GM21619 (cell line): ENCODE measurements around the gene MTMR8.

Experiments
- ATAC-seq: cut with Tn5 transposase; IDR thresholded peaks from one replicate; pipeline ENCODE4 v1.9.1; 2021; ENCODE audit not compliant: unreplicated experiment

The MTMR8 gene

DNA sequence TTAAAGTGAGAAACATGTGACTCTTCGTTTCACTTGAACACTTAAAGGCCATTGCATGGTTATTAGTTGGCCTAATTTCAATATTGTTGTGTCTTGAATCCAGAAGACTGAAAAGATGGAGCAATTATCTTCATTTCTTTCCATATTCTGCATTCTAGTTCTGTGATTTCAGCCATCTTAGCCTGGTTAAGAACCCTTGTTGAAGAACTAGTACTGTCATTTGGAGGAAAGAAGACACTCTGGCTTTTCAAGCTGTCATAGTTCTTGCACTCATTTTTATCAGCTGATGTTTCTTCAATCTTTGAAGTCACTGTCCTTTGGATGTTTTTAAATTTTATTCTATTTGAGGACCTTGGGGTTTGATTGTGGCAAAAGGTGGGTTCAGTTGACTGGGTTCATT is 81.6 kb downstream of the MTMR8 start:
- no peak for ATAC-seq

GRCh38 chrX:64306712-64307111 is 88.5 kb downstream of the MTMR8 start:
- ATAC-seq = no peak

DNA sequence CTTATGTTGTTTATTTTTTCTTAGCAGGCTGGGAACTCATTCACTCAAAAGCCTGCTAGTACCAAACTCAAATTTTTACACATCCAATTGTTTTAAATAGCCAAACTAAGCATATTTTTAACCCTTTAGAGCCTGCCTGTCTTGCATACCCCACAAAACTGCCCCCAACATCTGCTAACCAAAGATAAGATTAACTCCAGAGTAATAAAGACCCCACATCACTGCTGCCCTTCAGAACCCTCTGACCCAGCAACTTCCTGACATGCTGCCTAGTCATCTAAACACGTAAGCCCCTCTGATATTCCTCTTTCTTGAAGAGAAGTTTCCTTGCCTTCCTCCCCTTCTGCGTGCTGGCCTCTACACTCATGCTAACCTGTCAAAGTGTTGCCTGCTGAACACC is 104.1 kb downstream of the MTMR8 start:
- ATAC-seq = no peak

- ATAC-seq = no peak
Measured at GRCh38 chrX:64265265-64265664, 130.0 kb downstream of the MTMR8 start.

GRCh38 chrX:64230123-64230970 is 164.9 kb downstream of the MTMR8 start, which contains the start of gene ASB12:
Gene ASB12, minus strand, starts transcription at chrX:64230607. Its CDS starts 4,957 bp downstream, at chrX:64225650.
- ATAC-seq = no peak

- no peak for ATAC-seq
Measured at GRCh38 chrX:64229154-64229553, 166.1 kb downstream of the MTMR8 start.
